HL-60/S4 treated with retinoic acid at 250 ng/mL for 4 days and 3 days (cell line): Measurements from ENCODE around the gene PRAMEF1.
"Not testable (repeated sequence)": the region's sequence is repeated elsewhere in the genome, so short reads cannot be mapped to it uniquely, and the experiment has no call there.

ENCODE experiments used
- in situ Hi-C: fragments of 300-500 bp; cut with MboI; formaldehyde crosslinking; loops from 2 replicates; pipeline ENCODE4 v1.7.0; 2022; ENCODE audit warnings: low sequenced_read_pairs

Gene PRAMEF1

GRCh38 chr1:12774801-12775345, 16.3 kb upstream of the PRAMEF1 start:
- in situ Hi-C loops, result no loop called here

DNA sequence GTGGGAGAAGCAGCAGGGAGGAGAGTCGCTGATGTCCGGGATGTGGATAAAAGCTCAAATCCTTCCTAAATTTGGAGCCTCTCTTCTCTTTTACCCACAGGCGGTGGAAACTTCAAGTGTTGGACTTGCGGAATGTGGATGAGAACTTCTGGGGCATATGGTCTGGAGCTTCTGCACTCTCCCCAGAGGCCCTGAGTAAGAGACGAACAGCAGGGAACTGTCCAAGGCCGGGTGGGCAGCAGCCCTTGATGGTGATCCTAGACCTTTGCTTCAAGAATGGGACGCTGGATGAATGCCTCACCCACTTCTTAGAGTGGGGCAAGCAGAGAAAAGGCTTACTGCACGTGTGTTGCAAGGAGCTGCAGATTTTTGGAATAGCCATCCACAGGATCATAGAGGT, 15.8 kb upstream of the PRAMEF1 start:
- in situ Hi-C loops, result no loop called here

- in situ Hi-C loops, result no loop called here
Observed at GRCh38 chr1:12776801-12777557, 14.2 kb upstream of the PRAMEF1 start.

DNA sequence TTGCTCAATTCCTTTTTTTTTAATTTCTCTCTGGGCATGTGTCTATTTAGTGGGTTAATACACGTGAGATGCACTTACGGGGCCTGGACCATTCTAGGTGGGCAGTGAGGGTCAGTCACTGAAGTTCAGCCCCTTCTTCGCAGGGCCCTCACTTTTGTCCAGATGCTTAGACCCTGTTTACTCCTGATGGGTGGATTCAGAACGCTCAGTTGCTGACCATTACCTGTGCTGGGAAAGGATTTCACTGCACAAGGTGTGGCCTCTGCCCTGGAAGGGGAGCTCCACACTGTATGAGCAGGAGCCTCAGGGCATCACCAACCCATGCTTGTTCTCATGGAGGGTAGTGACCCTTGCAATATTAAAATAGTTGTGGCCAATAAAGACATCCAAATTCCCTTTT, 13.1 kb upstream of the PRAMEF1 start:
- in situ Hi-C loops, result no loop called here

GRCh38 chr1:12778907-12779306, 12.3 kb upstream of the PRAMEF1 start:
- in situ Hi-C loops, result no loop called here

GRCh38 chr1:12781488-12781887, 9.7 kb upstream of the PRAMEF1 start:
- in situ Hi-C loops, result not testable (repeated sequence)

DNA sequence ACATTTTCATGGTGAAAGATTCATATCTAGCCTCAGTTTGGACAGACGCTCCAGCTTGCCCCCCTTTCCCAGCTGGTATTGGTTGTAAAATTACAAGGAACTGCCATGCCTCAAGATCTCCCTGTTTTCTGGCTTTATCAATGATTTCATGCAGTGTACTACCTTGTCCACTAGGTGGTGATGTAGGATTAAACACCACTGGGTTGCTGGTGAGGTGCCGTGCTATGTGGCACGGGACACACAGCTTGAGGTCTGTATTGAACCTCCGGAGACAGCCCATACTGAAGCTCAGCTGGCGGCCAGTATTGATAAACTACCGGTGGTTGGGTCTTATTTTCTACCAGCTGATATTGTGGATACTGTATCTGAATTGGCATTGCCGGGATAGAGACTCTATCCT, 7.4 kb upstream of the PRAMEF1 start:
- in situ Hi-C loops, result not testable (repeated sequence)

DNA sequence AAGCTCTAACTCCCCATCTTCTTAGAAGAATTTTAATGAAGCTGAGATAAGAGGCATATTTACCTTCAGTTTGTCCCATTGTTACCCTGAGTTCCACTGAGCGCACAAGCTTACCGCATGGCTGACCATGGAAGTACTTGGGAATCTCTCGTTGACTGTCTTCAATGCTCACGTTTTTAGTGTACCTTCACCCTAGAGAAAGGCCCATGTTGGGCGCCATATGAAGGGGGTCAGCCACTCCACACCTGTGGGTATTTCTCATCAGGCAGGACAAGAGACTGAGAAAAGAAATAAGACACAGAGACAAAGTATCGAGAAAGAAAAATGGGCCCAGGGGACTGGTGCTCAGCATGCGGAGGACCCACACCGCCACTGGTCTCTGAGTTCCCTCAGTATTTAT, 6.5 kb upstream of the PRAMEF1 start:
- in situ Hi-C loops, result not testable (repeated sequence)

DNA sequence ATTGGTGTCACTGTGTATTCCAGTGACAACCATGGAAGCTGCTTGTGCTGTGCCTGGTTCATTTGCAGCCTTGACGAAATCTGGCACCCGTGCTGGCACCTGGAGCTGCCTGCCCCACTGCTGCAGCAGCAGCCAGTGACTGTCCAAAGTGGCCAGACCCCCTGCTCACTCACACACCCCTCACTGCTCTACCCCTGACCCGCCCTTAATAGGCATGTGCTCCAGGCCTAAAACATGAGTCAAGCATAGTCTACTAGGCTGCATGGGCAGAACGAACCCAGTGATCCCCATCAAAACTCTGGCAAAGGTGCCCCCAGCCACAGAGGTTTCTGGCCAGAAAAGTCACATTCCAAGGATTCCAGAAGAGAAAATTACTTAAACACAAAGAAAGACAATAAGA, 7.7 kb downstream of the PRAMEF1 start:
- in situ Hi-C loops, result no loop called here

DNA sequence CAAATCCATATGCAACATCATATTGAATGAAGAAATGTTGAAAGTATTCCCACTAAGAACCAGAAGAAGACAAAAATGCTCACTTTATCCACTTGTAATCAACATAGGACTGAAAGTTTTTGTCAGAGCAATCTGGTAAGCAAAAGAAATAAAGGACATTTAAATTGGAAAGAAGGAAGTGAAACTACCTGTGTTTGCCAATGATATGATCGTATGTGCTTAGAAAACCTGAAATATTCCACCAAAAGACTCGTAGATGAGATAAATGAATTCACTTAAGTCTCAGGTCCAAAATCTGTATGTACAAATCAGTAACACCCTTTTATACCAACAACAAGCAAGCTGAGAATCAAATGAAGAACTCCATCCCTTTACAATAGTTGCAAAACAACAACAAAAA, 8.5 kb downstream of the PRAMEF1 start:
- in situ Hi-C loops, result no loop called here

DNA sequence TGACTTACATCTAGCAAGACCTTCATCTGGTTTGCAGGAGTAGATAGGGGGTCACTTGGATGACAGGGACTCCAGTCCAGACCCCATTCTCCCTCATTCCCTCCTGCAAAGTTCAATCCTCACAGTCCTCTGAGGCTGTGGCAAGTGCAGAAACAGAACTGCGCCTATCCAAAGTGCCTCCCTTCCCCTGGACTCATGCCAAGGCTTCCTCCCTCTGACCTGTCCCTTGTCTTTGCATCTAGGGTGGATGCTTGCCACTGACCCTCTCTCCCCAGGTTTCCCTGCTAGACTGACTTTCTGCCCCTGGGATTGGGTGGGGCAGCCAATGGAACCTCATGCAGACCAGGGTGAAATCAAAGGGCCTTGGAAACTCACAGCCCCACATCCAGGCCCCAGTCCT, 18.7 kb downstream of the PRAMEF1 start:
- in situ Hi-C loops, result no loop called here

DNA sequence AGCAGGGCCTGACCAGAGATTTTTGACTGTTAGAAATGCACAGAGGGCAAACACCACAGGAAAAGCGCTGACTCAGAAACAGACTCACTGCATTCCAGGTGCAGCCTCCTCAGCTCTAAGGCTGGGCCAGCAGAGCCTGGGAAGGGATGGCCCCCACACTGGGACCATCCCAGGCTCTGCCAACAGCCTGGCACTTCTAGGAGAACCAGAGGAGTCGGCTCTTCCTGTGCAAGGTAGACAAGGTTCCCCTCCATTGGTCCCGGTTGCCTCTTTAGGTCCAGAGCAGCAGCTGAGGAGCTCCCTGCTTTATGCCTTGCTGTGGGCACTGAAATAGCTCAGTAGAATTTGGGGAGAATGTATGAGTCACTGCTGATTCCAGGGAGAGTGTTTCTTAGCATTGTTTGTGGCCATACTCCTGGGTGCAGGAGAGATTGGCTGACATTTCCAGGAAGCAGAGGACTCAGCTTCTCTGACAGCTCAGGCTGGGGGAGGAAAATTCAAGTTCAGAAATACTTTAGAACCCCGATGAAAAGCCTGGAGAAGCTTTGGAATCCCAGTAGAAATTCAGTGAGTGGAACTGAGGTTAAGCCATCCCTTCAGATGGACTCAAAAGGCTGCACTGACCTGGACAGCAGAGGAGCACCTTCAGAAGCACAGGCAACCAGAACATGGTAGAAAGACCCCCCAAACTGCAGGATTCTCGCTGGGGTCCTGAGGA, 19.7 kb downstream of the PRAMEF1 start:
- in situ Hi-C loops, result no loop called here

- in situ Hi-C loops, result no loop called here
Observed at GRCh38 chr1:12811409-12811784, 20.2 kb downstream of the PRAMEF1 start.

GRCh38 chr1:12819061-12819460, 27.9 kb downstream of the PRAMEF1 start:
- in situ Hi-C loops, result not testable (repeated sequence)

- in situ Hi-C loops, result not testable (repeated sequence)
Observed at GRCh38 chr1:12831310-12831709, 40.1 kb downstream of the PRAMEF1 start, which contains the start of gene PRAMEF11. TSS of gene PRAMEF11 (minus strand) at chr1:12831410. CDS start at chr1:12828789, 2,621 bp downstream.

DNA sequence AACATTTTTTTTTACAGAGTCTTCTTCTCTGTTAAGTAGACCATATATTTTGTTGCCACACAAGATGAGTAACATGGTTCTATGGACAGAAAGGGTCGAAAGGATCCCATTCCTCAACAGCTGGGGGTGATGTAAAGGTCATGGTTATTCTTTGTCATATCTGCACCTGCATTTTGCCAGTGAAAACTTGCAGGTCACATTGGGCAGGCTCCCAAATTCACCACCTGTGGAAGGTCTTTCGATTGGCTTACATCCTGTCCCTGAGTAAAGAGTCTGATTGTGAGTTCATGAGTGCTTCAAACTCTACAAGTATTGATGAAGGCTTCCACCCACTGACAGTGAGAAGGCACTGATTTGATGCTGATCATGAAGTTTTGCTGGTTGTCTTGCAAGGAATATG, 42.1 kb downstream of the PRAMEF1 start:
- in situ Hi-C loops, result not testable (repeated sequence)
